ENCODE measurements around the gene HMGCLL1. TPM values are rescaled to one million over a fixed set of nuclear protein-coding genes. Genes with fewer than 3 reads are reported as not detected.

HMGCLL1 gene
- total and polyA plus RNA-seq, 2 donors (not counting 3 experiments of a cell fraction or from before 2014, with no cell fraction given) = not detected

DNA sequence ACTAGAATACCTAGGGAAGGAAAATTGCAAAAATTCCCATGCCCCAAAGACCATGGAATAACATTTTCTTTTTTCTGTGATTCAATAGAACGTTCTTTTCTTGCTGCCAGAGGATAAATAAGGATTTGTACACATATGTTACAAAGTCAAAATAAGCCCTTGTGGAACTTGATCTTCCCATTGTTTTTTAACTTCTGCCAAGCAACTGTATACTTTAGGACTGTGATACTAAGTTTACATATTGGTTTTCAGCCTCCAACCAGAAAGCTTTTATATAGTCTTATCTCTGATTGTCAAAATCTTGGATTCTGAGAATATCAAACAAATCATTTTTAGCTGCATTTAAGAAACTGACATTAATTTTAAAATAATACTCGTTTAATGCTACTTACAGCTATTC, 84.6 kb downstream of the HMGCLL1 start:
- Histone ChIP-seq H3K9me1 (replicated peaks; ENCODE audit: control insufficient read depth, extremely low read depth, insufficient read depth, low read length) (no peaks in the 10 kb centered on the region), H3K27me3 (ENCODE audit: control insufficient read depth in 2 of 2, insufficient read depth in 2 of 2, low read length in 2 of 2) (peaks cover 0 to 3% of the 10 kb centered on the region in 2 experiments), H3K4me2 (ENCODE audit: insufficient read depth, low read length) (no peak overlapping the region), H3K27ac (ENCODE audit: insufficient read depth, low read depth, low read length) (no peak overlapping the region), H3K4me3 (replicated peaks in 1 of 3; ENCODE audit: insufficient read depth in 1 of 3, low read depth in 1 of 3, low read length in 3 of 3) (no peak overlapping the region), H3K79me2 (ENCODE audit: control insufficient read depth, insufficient read depth, low read length) (no peaks in the 10 kb centered on the region), H3K4me1 (ENCODE audit: control insufficient read depth, extremely low read depth, insufficient read depth, low read length) (no peaks in the 10 kb centered on the region), H3K9ac (replicated peaks; ENCODE audit: extremely low read depth, insufficient read depth, low read length) (no peak overlapping the region), H3K36me3 (ENCODE audit: control insufficient read depth in 2 of 2, extremely low read depth in 1 of 2, insufficient read depth in 2 of 2, low read length in 2 of 2) (no peaks in the 10 kb centered on the region), H3K9me3 (replicated peaks; ENCODE audit: control insufficient read depth, insufficient read depth, low read length) (no peaks in the 10 kb centered on the region), H2AFZ (ENCODE audit: low read depth, low read length) (no peak overlapping the region), H4K20me1 (replicated peaks; ENCODE audit: control insufficient read depth, extremely low read depth, insufficient read depth, low read length) (no peaks in the 10 kb centered on the region)
- no peak for TF ChIP-seq POLR2AphosphoS5 (IDR thresholded peaks at IDR 0.05; ENCODE audit: insufficient read depth, low read depth, low read length)
- dilution Hi-C loops (cut with MboI; ENCODE audit: extremely low pct_ligation_motif_present, low sequenced_read_pairs) = no loop called here
- DNase-seq (ENCODE audit: low read depth, low spot score) (no peak), FAIRE-seq (no peak)
- intact Hi-C loops (cut with micrococcal nuclease) = no loop called here
- no TSS peak for BruUV-seq (replicated peaks)
- ChIA-PET CTCF (no interaction called here), POLR2A (no interaction called here)

DNA sequence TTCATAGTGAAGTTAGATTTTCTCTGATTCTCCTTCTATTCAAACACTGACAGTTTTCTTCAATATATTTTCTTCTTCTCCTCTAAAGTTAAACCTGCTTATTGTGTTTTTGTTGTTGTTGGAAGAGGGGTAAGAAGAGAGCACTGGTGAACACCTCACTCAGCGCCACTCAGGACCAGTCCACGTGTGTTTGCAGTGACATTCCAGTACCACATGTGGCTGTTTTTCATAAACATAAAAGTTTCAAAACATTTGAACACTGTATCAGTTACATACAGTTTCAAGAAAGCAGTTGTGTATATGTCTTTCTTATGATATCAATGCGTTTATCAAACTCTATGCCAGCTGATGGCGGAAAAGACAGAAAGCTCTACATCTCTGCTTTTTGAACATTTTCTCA, 86.7 kb downstream of the HMGCLL1 start:
- dilution Hi-C loops (cut with MboI; ENCODE audit: extremely low pct_ligation_motif_present, low sequenced_read_pairs) = no loop called here
- Histone ChIP-seq H3K9me3 (replicated peaks; ENCODE audit: control insufficient read depth, insufficient read depth, low read length) (no peaks in the 10 kb centered on the region), H3K36me3 (ENCODE audit: control insufficient read depth in 2 of 2, extremely low read depth in 1 of 2, insufficient read depth in 2 of 2, low read length in 2 of 2) (no peaks in the 10 kb centered on the region), H3K27me3 (ENCODE audit: control insufficient read depth in 2 of 2, insufficient read depth in 2 of 2, low read length in 2 of 2) (peaks cover 0 to 3% of the 10 kb centered on the region in 2 experiments), H2AFZ (ENCODE audit: low read depth, low read length) (no peak overlapping the region), H3K4me2 (ENCODE audit: insufficient read depth, low read length) (no peak overlapping the region), H3K9ac (replicated peaks; ENCODE audit: extremely low read depth, insufficient read depth, low read length) (no peak overlapping the region), H3K79me2 (ENCODE audit: control insufficient read depth, insufficient read depth, low read length) (no peaks in the 10 kb centered on the region), H3K4me3 (replicated peaks in 1 of 3; ENCODE audit: insufficient read depth in 1 of 3, low read depth in 1 of 3, low read length in 3 of 3) (no peak overlapping the region), H4K20me1 (replicated peaks; ENCODE audit: control insufficient read depth, extremely low read depth, insufficient read depth, low read length) (no peaks in the 10 kb centered on the region), H3K4me1 (ENCODE audit: control insufficient read depth, extremely low read depth, insufficient read depth, low read length) (no peaks in the 10 kb centered on the region), H3K9me1 (replicated peaks; ENCODE audit: control insufficient read depth, extremely low read depth, insufficient read depth, low read length) (no peaks in the 10 kb centered on the region), H3K27ac (ENCODE audit: insufficient read depth, low read depth, low read length) (no peak overlapping the region)
- intact Hi-C loops (cut with micrococcal nuclease) = no loop called here
- TF ChIP-seq JUN (IDR thresholded peaks at IDR 0.05; ENCODE audit: borderline replicate concordance, insufficient read depth, insufficient read length, low read depth) (no peak), MAX (IDR thresholded peaks at IDR 0.05; ENCODE audit: insufficient read depth, insufficient read length) (no peak), MYC (IDR thresholded peaks at IDR 0.05; ENCODE audit: low read depth, low read length) (no peak), GATA2 (IDR thresholded peaks at IDR 0.05; ENCODE audit: insufficient read depth, insufficient read length, low read depth, low read length) (no peak), FOS (IDR thresholded peaks at IDR 0.05; ENCODE audit: borderline replicate concordance, insufficient read depth, low read length) (no peak), CTCF (IDR thresholded peaks at IDR 0.05; ENCODE audit: extremely low read depth in 1 of 2, insufficient read depth in 1 of 2, low read depth in 1 of 2, low read length in 2 of 2) (no peak), POLR2A (IDR thresholded peaks at IDR 0.05; ENCODE audit: low read depth, low read length) (no peak)
- no peak for DNase-seq (ENCODE audit: low read depth, low spot score)
- BruUV-seq (replicated peaks) = no TSS peak
- ChIA-PET POLR2A (no interaction called here), CTCF (no interaction called here)
- FAIRE-seq = no peak
